AG09309 (cell line): Measurements from ENCODE around the gene ATP1B3.
"Not testable (repeated sequence)": the region's sequence is repeated elsewhere in the genome, so short reads cannot be mapped to it uniquely, and the experiment has no call there.

Experiments used
- DNase-seq: peaks from one replicate; pipeline ENCODE4 v3.0.0-alpha.2; 2010; ENCODE audit warnings: low read depth
- H3K4me3 ChIP-seq: 2 replicates; pipeline ENCODE4 v1.5.1; 2011; ENCODE audit warnings: mild to moderate bottlenecking, low read depth, low read length, moderate library complexity; ENCODE audit not compliant: control insufficient read depth
- TF ChIP-seq, protein P1 (sequence below): IDR thresholded peaks from 2 replicates; pipeline ENCODE4 v1.5.1; 2011; ENCODE audit warnings: mild to moderate bottlenecking, low read depth, low read length, inconsistent platforms; ENCODE audit not compliant: insufficient read depth, control insufficient read depth; ENCODE audit errors: missing control alignments

Gene ATP1B3

DNA sequence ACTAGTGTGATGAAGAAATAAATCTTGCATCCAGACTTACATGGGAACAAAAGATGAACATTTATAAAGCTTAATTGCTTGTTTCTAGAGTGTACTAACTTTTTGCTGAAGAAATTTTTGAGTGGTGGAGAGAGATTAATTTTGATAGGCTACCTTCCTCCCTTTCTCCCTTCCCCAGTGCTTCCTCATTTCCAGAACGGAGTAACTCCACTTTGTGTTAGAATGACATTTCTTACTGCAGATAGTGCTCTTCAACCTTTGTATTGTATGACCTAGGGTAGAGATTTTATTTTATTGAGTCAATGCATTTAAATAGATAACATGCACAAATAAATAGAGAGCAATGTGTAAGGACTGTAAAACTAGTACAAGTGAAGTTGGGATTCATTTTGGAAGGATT is 1.9 kb downstream of the ATP1B3 start:
- TF ChIP-seq, protein P1, sequence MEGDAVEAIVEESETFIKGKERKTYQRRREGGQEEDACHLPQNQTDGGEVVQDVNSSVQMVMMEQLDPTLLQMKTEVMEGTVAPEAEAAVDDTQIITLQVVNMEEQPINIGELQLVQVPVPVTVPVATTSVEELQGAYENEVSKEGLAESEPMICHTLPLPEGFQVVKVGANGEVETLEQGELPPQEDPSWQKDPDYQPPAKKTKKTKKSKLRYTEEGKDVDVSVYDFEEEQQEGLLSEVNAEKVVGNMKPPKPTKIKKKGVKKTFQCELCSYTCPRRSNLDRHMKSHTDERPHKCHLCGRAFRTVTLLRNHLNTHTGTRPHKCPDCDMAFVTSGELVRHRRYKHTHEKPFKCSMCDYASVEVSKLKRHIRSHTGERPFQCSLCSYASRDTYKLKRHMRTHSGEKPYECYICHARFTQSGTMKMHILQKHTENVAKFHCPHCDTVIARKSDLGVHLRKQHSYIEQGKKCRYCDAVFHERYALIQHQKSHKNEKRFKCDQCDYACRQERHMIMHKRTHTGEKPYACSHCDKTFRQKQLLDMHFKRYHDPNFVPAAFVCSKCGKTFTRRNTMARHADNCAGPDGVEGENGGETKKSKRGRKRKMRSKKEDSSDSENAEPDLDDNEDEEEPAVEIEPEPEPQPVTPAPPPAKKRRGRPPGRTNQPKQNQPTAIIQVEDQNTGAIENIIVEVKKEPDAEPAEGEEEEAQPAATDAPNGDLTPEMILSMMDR, result no peak
- H3K4me3 ChIP-seq, result peak overlapping the region; percentile 62; the same call in 1 of the 2 replicates
- DNase-seq, result no peak

DNA sequence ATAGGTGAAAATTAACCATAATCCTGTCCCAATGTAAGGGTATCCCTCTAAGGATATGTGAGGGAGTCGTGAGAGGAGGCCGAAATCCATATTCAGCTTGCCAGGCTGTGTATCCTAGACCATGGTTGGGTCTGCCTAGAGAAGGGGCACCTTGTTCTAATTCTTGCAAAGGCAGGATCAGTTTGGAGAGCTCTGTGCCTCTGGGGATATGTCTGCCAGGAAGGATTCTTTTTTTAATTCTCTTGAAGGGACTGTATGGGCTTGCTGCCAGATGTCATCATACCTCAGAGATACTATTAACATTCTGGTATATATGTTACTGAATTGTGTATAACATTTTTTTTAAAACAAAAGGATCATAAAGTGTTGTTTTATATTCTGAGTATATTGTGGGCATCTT is 2.4 kb downstream of the ATP1B3 start:
- H3K4me3 ChIP-seq, result no peak overlapping the region
- DNase-seq, result no peak
- TF ChIP-seq, protein P1, result no peak

DNA sequence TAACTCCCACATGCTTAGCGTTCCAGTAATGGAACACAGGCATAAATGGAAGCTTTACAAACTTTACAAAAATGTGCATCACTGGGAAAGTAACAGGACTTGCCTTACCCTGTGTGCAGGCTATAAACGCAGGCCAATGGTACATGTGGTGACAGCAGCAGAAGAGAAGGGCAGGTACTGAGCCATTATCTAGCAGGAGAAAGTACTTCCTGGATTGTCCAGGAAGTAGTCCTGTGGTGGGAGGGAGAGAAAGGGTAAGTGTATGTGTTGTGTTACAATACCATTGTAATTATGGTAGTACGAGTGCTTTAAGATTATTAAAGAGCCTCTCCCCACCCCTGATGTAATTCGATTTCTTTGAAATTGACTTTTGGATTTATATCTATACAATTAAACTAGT is 5.3 kb downstream of the ATP1B3 start:
- TF ChIP-seq, protein P1, result no peak
- DNase-seq, result no peak
- H3K4me3 ChIP-seq, result no peak overlapping the region

DNA sequence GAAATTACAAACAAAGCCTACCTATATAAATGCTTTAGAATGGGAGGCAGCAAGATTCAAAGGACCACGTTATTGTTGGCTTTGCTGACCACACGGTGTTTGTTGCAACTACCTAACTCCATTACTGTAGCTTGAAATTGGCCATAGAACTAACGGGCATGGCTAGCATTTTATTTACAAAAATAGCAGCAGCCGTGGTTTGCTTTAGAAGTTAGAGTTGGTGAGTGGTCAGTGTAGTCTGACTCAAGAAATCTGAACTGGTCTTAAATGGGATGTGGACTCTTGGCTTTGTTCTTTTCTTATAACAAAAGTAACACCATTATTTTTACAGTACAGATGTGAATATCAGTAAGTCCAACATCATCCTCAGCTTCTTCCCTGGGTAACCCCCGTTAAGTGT is 10.6 kb downstream of the ATP1B3 start:
- no peak overlapping the region for H3K4me3 ChIP-seq
- TF ChIP-seq, protein P1, result no peak
- DNase-seq, result no peak

DNA sequence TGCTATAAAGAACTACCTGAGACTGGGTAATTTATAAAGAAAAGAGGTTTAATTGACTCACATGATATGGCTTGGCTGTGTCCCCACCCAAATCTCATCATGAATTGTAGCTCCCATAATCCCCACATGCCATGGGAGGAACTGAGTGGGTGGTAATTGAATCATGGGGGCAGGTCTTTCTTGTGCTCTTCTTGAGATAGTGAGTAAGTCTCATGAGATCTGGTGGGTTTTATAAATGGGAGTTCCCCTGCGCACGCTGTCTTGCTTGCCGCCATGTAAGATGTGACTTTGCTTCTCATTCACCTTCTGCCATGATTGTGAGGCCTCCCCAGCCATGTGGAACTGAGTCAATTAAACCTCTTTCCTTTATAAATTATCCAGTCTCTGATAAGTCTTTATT is 12.1 kb downstream of the ATP1B3 start:
- not testable (repeated sequence) for DNase-seq, H3K4me3 ChIP-seq

DNA sequence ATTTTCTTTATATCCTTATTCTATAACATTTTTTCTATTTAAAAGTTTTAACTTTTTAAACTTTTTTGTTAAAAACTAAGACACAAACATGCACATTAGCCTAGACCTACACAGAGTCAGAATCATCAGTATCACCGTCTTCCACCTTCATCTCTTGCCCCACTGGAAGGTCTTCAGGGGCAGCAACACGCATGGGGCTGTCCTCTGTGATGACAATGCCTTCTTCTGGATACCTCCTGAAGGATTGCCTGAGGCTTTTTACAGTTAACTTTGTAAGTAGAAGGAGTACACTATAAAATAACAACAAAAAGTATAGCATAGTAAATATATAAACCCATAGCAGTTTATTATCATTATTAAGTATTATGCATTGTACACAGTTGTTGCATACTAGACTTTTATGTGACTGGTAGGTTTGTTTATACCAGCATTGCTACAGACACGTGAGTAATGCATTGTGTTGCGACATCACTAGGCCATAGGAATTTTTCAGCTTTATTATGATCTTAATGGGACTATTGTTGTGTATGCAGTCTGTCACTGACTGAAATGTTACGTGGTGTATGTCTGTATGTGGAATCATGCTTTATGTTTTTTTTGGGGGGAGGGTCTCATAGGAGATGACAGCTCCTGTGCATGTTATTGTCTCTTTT is 18.2 kb downstream of the ATP1B3 start:
- TF ChIP-seq, protein P1, result no peak
- peak; percentile 74 for DNase-seq
- no peak overlapping the region for H3K4me3 ChIP-seq

DNA sequence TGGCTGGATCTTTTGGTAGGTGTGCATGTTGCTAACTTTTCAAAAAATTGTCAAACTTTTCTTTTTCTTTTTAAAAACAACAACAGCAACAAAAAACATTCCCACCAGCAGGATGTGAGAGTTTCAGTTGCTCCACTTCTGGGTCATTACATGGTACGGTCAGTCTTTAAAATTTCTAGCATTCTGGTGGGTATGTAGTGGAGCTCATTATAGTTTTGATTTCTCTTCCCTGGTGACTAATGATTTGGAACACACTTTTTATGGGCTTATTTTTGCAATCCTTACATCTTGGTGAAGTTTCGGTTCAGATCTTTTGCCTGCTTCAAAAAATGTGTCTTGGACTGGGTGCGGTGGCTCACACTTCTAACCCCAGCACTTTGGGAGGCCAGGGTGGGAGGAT is 19.3 kb downstream of the ATP1B3 start:
- no peak overlapping the region for H3K4me3 ChIP-seq
- TF ChIP-seq, protein P1, result no peak

More for the DNA sequence above, 19.3 kb downstream of the ATP1B3 start:
- peak; percentile 37 for DNase-seq
